GM18519 (cell line): Measurements from ENCODE around the gene DNAH5.

Experiments used
- ATAC-seq: cut with Tn5 transposase; IDR thresholded peaks from one replicate; pipeline ENCODE4 v1.9.1; 2021; ENCODE audit warnings: mild to moderate bottlenecking, moderate library complexity; ENCODE audit not compliant: unreplicated experiment, low FRiP score

The DNAH5 gene

DNA sequence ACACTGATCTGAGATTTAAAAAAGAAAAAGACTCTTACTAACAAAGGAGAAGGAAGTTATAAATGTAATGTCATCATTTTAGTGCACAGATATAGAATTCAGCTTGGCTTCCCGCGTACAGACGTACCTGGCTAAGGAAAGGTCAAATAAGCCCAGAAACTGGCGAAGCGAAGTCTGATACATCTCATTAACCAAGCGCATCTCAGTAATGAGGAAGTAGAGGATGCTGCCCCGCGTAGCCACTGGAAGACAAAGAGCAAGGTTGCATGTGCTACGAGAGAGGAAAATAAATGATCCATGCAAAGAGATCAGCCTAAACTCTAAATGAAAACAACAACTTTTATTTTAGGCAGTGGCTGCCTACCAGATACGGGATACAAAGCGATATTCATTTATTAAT, 208.8 kb downstream of the DNAH5 start:
- ATAC-seq: no peak

GRCh38 chr5:13731121-13731628, 213.3 kb downstream of the DNAH5 start:
- no peak for ATAC-seq

DNA sequence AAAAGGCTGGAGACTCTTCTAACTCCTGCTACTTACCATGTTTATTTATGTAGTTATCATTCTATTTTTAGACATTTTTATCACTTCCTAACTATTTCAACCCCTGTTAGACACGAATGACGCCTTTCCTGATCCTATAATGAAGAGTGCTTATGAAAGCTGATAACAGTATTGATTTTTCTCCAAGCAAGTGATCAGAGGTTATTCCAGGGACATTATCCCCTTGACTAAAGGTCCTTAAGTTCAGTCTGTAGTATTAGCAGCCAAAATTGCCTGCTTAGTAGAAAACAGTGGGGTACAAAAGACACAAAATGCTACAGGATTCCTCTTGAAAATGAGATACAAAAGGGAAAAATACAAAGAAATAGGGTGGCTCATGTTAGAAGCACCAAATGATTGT, 235.6 kb downstream of the DNAH5 start:
- ATAC-seq: no peak

GRCh38 chr5:13708432-13708831, 236.1 kb downstream of the DNAH5 start:
- no peak for ATAC-seq

DNA sequence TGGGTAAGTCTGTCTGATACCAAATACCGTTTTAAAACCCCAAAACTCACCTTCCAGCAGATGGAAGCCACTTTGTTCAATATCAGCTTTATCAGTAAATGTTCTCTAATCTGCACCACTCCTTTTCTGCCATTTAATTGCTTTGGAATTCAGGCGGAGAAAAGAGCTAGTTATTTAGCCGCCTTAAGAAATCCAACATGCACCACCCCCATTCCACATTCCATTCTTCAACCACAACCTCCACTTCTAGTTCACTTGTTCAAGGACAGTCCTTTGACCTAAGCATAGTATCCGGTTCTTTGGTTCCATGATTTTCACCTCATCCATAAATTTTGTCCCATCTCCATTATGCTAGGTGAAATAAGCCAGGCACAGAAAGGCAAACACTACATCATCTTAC, 240.1 kb downstream of the DNAH5 start:
- ATAC-seq: no peak

DNA sequence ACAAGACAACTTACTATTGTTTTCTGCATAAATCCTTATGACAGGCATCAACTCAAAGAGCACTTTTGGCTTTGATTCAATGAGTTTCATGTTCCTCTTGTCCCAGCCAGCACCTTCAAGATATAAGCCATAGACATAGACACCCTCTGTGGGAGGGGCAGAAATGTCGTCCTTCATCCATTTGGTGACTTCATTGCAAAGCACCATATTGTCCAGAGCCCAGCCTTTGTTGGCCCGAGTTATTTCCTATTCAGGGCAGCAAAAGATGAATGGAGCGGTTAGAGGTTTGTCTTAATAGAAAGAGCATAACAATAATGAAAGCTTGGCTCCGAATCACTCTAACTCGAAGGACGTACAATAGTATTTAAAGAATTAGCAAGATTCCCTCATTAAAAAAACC, 243.9 kb downstream of the DNAH5 start:
- ATAC-seq: no peak

GRCh38 chr5:13698885-13699284, 245.6 kb downstream of the DNAH5 start:
- ATAC-seq: no peak

- no peak for ATAC-seq
These were observed 249.3 kb downstream of the DNAH5 start for GRCh38 chr5:13695076-13695712.

GRCh38 chr5:13692172-13692571, 252.3 kb downstream of the DNAH5 start:
- no peak for ATAC-seq

GRCh38 chr5:13676531-13676930, 268.0 kb downstream of the DNAH5 start:
- no peak for ATAC-seq

DNA sequence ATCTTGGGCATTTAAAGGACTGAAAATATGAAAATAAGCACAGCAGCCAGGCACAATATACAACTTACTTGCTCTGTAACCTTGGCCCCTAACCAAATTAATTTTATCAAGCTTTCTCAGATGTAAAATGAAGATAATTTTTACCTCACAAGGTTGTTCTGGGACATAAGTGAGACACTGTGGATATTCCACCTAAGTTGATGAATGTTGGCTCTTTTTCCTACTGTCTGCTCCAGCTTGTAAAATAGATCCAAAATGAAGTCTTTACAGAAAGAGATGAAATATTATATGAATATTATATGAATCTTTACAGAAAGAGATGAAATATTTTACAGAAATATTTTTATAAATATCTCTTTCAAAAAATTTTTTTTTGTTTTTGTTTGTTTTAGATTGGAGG, 270.1 kb downstream of the DNAH5 start:
- ATAC-seq: no peak

GRCh38 chr5:13673511-13673910, 271.0 kb downstream of the DNAH5 start:
- no peak for ATAC-seq

DNA sequence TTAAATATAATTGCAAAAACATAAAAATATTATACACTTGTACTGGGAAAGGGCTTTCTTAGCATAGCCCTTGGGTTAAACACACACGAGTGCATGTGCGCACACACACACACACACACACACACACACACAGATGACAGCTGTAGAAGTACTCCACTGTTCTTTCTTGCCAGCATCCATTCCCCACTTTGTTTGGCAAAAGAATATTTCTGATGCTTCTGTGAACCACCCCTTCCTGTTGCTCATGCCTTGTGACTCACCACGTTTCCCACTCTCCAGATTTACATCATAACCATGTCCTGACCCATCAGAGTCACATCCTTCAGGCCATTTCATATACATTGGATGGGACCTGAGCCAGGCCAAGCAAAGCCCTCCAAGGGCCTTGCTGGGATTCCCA, 280.1 kb downstream of the DNAH5 start:
- ATAC-seq: no peak

GRCh38 chr5:13662626-13663025, 281.9 kb downstream of the DNAH5 start:
- ATAC-seq: no peak

DNA sequence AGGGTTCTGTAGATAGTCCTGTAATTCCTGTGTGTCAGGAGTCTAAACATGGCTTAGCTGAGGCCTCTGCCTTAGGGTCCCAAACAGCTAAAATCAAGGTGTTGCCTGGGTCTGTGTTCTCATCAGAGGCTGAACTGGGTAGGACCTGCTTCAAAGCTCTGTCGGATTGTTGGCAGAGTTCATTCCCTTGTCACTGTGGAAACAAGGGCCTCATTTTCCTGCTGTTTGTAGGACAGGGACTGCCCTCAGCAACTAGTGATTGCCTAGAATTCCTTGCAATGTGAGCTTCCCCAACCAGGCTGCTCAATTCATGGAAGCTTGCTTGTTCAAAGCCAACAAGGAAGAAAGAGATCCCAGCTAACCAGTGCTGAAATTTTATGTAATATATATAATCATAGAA, 283.2 kb downstream of the DNAH5 start:
- ATAC-seq: no peak

GRCh38 chr5:13660072-13660471, 284.4 kb downstream of the DNAH5 start:
- ATAC-seq: no peak

DNA sequence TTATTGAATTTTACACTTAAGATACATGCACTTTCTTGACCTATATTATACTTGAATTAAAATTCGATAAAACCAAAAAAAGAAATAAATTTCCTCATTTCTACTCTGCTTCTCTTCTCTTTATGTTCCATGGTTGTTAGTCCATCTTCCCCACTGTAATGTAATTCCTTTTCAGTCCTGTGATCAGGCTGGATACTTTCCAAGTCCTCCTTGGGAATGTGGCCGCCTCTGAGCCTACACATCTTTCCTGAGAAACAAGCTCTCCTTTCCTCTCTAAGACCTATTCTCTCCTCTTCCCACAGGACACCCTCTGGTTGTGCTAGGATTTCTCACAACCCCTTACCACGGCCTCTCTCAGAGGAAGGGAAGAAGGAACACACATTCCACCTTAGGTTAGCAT, 285.1 kb downstream of the DNAH5 start:
- no peak for ATAC-seq

GRCh38 chr5:13658761-13659160, 285.7 kb downstream of the DNAH5 start:
- no peak for ATAC-seq

GRCh38 chr5:13658152-13658551, 286.3 kb downstream of the DNAH5 start:
- ATAC-seq: no peak

DNA sequence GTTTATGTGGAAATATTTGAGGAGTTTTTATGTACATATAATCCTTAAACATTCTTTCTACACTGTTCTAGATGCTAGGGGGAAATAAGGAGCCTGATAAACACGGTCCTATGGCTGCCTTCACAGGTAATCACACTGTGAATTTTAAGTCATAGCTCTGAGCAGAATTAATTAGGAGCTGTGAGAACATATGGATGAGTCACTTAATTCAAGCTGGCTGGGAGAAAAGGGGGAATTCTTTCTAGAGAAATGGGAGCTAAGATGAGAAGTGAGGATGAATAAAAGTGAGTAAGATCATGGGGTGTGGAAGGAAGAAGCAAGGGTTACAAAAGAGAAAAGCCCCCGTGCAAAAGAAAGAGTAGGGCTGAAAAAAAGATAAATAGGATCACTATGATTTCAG, 290.8 kb downstream of the DNAH5 start:
- no peak for ATAC-seq

DNA sequence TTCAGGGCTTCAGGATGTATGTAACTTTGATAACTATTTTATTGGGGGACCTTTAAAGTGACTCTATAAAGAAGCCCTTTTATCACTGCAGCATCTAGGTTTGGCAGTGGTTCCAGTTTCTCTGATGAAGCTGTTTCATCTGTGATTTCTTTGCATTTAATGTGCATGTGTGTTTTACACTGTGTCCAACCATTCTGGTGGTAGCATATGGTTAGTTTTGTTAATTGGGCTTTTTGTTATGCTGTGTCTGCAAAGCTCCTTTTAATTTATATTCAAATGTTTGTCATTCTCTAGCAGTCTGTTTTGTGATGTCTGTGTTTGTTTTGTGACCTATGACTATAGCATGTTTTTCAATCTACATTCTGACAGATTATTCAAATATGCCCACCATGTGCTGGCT, 294.8 kb downstream of the DNAH5 start:
- no peak for ATAC-seq

GRCh38 chr5:13648822-13649221, 295.7 kb downstream of the DNAH5 start:
- no peak for ATAC-seq

DNA sequence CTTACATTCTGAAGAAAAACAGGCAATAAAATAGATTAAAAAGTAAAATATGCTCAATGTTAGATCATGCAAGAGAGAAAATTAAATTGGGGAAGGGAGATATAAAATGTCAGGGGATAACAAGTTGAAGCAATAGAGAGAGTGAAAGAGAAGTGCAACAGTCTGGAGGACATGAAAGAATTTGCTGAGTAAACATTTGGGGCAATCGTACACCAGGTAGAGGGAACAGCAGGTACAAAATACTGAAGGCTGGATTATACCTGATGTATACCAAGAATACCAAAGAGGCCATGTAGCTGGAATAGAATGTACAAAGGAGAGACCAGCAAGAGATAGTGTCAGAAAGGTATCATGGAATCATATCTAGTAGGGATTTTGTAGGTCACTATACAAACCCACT, 300.8 kb downstream of the DNAH5 start:
- ATAC-seq: no peak
